HG02623 (cell line): ENCODE measurements around the gene AOPEP.

Experiments
- ATAC-seq: cut with Tn5 transposase; IDR thresholded peaks from one replicate; pipeline ENCODE4 v1.9.1; 2021; ENCODE audit warnings: moderate library complexity; ENCODE audit not compliant: unreplicated experiment

Gene AOPEP

DNA sequence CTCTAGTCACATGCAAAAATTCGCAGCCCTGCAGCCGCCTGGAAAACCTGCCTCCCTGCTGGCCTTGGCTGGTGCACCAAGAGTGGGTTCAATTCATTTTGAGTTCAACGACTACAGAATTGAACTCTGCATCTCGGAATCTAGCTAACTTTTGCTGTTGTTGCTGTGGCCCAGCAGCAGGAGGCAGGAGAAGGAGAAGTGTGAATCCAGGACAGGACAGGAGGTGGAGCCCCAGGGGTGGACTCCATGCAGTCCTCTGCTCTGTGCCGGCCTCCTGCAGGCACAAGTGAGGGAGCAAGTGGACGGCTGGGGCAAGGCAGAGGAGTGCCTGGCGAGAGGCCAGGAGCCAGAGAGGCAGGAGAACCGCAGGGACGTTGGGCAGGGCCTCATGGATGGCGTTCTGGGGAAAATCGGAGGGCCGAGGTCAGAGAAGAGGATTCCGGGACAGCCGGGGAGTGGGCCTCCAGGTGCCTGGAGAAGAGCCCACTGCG lies 376.8 kb downstream of the AOPEP start:
- no peak for ATAC-seq

DNA sequence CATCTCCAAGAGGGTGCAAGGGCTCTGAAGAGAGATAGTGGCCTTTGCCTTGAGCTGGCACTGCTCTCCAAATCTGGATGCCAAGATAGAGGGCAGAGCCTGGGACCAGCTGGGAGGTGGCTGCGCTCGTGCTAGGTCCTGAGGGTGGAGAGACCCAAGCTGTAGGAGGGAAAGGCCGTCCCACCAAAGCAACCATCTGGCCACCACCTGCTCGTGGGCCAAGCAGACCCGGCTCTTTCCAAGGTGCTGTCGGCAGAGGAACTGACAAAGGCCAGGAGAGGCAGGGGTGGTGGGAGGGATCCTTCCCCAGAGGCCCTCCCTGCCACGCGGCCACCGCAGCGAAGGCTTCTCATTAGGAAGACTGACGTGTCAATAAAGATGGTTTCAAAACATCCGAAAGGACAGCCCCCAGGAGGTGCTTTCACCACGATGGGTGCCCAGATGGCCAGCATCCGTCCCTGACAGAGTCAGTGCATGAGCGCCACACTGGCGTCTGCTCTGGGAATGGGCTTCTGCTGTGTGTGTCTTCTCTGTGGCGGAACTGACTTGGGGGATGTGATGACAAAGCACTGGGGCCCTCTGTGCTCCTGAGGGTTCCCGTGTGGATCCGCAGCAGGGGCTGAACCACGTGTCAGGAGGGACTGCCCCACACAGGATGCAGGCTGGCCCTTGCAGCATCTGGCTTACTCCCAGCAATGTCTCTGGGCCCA lies 377.5 kb downstream of the AOPEP start:
- ATAC-seq = no peak

DNA sequence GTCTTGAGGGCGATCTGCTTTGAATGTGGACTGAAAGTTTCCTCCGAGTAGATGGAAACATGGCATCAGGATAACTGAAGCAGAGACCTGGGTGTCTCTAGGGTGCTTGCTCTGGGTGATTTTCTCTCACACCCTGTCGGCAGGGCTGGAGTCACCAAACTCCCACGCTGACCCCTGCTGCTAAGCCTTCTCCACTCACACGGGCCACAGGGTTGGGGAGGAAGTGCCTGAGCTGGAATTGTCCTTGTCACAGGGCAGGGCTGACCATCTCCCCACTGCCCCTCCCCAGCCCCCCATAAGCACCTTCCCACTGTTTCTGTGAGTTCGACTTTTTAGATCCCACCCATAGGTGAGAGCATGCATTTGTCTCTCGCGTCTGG lies 378.1 kb downstream of the AOPEP start:
- ATAC-seq = no peak

DNA sequence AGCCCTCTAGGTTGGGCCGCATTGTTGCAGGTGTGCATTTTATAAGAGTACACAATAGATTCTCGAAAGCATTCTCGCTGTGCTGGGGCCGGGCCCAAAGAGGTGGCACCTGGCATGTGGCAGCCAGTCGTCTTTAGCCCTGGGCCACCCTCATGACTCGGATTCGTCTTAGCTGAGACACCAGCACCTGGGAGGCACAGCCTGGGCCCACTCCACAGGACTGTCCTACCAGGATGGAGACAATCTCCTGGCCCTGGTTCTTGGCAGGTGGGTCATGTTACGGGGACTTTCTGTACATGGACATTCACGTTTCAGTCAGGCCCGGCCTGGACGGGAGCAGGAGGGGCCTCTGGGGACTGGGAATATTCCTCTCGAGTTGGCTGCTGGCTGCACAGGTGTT lies 378.5 kb downstream of the AOPEP start:
- no peak for ATAC-seq

DNA sequence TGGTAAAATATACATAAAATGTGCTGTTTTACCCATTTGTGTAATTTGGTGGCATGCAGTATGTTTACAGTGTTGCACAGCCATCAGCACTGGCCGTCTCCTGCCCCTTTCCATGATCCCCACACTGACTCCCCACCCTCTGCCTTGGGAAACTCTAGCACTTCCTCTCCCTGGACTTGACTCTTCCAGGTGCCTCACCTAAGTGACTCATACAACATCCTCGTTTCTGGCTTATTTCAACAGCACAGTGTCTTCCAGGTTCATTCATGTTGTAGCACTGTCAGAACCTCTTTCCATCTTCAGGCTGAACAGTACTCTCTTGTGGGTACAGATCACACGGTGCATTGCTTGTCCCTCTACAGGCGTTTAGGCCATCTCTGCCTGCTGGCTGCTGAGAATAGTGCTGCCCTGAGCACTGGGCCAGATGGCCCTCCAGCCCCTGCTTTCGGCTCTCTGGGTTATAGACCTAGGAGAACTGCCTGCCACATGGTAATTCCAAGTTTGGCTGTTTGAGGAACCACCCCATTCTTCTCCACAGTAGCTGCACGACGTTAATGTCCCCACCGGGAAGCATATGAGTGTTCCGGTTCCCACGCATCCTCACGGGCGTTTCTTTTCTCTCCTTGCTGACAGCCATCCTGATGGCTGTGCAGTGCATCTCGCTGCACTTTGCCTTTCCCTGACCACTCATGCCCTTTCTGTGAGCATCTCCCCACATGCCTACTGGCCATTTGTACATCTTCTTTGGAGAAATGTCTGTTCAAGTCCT lies 379.2 kb downstream of the AOPEP start:
- no peak for ATAC-seq

DNA sequence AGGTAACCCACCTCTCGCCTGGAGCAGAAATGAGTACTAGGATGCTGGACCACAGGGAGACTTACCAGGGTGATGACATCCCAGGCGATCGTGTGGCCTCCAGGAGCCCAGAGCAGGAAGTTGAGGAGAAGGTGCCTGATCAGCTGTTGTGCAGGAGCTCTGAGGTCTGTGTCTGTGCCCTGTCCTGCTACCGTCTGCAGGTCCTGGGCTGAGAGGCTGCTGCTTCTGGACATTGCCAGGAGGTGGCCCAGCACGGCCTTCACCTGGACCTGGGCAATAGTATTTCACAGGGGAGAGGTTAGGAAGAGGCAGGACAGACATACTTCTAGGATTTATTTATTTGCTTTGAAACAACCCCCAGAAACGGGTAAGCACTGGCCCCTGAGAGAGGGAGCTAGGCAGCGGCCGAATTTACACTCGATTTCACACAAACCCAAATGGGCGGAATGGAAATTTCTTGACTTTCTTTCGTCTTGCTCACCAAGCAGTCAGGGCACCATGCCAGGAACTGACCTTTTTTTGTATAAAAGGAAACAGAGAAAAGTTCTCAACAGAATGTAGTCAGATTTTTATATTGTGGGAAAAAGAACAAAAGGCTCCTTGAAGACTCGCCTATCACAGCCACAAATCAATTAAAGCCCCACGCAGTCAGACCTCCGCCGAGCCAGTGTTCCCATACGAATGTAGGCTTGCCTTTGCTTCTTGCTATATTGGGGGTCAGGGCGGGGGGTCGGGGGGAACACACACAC lies 380.7 kb downstream of the AOPEP start:
- no peak for ATAC-seq

DNA sequence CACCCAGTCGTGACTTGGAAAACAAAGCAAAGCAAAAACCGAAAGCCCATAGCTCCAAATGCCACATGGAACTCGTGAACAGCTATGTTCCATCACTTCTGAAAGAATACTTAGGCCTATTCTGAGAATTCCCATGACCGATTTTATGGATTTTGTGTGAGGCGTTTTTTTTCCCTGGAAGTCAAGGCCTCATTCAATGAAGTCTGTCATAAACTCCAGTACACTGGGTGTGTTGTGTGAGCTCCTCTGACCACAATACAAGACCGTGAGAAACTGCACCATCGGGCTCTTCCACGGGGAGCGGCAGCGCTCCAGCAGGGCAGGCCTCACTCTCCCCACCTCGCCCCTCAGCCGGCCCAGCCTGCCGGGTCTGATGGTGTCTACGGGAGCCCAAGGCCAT lies 381.5 kb downstream of the AOPEP start:
- no peak for ATAC-seq

DNA sequence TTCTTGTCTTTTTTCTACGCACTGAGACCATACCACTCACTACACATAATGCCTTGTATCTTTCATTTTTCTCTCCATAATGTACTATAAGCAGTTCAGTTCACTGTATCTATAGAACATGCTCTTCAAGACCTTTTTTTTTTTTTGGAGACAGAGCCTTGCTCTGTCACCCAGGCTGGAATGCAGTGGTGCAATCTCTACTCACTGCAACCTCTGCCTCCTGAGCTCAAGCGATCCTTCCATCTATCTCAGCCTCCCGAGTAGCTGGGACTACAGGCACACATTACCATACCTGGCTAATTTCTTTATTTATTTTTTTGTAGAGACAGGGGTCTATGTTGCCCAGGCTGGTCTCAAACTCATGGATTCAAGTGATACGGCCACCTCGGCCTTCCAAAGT lies 382.3 kb downstream of the AOPEP start:
- no peak for ATAC-seq

DNA sequence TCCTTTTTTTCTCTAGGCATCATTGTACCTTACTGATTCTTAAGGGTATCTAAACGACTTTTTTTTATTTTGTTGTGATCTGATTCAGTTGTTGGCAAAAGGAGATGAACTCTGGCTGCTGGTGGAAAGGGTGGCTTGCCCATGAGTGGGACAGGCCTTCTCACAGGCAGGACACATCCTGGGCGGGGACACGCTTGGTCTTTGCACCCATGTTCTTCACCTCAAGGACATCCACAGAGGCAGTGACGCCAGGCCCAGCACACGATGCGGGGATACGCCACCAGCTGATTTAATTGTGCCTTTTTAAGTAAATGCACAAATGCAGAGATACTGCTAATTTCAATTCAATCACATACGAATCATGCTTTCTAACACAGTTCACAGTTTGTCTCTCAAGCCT lies 383.0 kb downstream of the AOPEP start:
- ATAC-seq = no peak

DNA sequence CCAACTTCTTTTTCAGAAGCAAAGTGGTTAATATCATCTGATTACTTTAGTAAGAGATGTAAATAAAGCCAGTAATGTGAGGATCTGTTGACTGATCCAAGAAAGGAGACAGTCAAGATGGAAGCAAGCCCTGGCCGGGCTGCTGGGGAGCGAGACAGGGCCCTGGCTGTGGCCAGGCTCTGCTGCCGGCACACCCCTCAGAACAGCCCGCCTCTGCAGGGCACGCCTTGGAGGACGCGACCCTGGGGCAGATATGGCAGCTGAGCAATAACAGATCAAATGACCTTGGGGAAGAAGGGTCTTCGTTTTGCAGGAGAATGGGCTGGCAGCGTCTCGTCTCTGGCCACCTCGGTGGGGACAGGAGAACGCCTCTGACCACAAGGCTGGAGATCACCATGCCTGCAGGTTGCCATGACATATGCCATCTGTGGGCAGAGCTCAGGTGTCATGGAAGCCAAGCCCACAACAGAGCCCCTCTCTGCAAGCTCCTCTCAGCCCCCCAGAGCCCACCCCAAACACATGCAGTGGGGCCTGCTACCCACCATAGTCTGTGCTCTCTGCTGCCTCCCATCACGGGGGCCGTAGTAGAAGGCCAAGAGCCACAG lies 384.5 kb downstream of the AOPEP start:
- ATAC-seq = no peak

DNA sequence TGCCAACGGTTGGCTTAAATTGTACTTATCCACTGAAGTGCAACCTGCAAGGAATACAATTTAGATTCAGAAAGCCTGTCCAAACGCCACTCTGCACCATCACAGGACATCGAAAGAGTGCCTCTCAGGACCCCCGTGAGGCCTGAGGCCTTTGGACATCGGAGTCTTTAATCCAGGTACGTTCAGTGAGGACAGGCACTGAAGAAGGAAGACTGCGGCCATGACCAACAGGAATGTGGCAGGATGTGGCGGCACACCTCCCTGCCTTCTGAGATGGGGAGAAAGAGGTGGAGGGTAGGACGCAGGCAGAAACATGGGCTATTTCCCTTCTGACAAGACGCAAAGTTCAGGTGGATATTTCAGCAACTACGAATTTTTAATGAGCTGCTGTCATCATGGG lies 385.2 kb downstream of the AOPEP start:
- no peak for ATAC-seq

DNA sequence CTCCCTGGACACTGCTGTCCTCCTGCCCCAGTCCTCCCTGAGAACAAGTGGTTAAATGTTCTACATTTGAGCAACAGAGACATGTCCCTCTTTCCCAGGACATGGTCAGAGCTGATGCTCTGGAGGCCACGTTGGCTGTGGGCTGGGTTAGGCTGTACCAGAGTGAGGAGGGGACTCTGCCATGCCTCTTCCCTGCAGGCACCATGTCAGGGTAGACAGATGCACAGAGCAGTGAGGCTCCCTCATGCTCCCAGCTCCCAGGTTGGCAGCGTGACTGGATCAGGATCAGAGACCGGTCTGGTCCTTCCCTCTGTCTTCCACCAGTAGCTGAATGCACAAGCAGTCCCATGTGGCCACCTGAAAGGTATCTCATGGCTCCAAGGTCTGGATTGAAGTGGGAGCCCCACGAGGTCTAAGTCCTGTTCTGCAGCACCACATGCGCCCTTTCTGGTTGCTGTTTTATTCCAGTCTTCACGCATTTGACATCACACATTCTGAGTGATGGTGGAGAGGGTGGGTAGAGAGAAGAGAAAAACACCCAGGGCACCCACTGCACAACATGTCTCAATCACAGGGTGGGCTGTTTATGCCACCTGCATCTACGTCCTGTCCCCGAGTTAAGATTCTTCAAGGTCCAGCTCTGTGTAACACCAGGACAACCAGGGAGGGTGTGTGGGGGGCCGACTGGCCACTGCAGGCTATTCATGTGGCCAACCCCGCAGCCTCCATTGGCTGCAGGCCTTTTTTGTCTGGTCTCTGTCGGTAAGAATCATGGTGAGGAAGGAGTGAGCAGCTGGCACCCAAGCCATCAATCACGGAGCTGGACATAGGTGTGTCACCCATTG lies 386.2 kb downstream of the AOPEP start:
- ATAC-seq = no peak

DNA sequence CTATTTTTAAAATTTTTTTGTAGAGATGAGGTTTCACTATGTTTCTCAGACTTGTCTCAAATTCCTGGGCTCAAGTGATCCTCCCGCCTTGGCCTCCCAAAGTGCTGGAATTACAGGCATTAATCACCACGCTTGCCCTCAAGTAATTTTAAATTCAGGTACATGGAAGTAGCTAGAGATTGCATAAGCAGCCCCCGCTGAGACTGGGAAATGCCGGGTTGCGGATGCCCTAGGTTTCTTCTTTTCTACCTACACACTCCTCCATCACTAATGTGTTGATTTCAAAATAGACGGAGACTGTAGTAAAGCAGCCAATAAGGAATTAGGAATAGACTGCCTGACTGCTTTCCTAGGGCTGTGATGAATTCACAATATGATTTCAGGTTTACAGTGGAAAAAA lies 388.6 kb downstream of the AOPEP start:
- no peak for ATAC-seq

DNA sequence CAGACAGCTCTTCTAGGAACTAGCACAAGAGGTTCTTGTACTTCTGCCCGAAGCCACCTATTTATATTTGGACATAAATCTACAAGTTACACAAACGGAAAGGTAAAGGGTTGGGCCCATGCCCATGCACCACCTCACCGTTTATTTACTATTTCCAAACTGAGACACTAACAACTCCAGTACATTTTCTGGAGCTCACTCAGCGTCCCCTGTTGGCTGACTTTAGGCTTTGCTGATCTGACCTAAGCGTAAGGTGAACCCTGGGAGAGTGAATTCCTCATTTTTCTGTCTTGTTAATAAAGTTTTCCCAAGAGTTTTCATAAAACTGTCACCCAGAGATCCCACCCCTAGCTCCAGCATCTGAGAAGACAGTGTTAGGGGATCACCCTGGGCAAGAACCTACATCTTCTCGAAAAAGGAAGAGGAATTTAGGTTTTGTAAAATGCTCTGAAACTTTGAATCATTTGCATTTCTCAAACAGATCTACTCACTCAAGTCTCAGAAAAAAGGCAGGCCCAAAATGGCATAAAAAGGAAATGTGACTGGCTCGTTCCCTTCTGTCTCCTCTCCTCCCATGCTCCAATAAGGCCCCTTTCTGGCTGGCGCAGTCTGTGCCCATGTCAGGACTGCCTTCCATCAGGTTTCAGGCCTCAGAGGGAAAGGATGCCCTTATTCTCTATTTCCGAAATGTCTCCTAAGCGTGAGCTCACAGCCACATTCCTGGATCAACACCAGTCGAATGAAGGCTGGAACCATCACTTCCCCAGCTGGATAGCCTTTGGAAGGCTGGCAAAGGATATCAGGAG lies 389.7 kb downstream of the AOPEP start:
- ATAC-seq = no peak

DNA sequence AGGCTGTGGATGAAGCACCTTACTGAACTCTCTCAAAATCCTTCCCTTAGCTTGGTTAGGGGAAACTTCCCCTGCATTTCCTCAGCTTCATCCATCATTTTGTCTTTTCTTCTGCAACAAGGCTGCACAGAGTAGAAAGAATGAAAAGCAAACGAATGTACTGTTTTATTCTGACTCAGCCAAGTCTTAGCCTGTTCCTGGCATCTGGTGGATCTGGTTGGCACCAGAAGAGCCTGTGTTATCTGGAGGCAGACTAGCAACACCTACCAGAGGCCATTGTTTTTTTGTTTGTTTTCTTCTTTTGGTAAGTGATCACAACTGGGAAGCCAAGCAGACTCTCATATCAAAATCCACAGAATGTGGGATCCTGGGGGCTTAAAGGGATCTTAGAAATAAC lies 390.3 kb downstream of the AOPEP start:
- ATAC-seq = no peak

DNA sequence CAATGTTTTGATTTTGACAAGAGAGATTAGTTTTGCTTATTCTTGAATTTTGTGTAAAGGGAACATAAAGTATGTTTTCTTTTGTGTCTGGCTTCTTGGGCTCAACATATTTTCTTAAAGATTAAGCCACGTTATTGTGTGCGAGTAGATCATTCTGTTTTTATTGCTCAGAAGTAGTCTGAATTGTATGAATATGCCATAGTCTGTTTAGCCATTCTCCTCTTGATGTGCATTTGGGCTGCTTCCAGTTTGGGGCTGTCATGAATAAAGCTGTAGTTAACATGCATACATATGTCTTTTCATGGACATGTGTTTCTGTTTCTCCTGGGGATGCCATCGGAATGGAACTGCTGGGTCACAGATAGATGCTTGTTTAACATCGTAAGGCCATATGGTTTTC lies 392.1 kb downstream of the AOPEP start:
- ATAC-seq = no peak

DNA sequence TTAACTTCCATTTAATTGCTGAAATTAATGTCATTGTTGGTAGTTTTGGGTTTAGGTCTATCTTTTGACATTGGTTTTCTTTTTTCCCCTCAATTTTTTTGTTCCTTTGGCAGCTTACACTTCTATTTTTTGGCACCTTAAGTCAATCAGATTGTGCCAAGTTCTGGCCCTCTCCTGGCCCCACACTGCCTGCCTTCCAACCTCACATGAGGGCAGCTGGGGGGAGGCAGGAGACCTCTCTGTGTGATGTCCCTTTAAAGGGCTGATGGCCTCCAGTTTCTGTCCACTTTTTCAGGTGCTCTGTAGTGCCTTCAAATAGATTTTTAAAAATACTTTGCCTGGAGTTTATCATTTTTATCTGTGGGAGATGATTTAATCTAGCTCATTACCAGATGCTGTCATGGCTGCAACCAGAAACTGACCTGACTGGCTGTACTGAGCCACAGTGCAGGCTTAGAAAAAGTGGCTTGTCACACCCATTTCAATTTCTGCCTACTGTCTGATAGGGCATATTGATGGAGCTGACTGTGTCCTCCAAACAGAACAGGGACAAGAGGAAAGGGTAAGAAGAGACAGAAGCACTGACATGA lies 394.4 kb downstream of the AOPEP start:
- no peak for ATAC-seq

DNA sequence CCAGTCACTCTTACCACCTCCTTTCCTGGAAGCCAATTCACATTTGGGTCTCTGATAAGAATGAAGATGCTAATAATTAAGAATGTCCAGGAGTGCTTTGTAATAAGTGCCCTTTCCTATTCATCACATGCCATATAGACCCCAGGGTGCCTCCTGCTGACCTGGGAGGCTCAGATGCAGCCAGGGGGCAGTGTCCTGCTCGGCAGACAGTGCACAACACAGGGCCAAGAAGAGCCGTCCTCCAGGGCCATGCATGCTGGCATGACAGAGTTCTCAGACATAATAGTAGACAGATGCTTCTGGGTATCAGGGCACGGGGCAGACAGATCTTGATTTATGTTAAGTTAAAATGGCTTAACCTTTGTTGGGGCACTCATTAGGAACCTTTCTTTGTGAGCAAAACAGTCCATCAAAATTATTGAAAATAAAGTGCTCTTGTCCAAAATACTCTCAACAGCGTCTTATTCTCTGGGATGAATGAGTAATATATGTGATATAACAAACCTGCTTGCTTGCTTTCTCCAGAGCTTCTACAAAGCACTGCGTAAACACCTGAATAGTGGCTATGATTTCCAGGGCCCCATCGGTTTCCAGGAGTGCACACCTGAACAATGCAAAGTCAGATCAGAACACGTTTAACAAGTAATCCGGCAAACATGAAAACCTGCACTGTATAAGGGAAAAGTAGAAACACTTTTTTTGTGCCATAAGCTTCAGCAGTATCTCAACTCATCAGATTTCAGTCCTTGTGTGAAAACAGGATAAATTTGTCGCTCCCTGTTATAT lies 398.3 kb downstream of the AOPEP start:
- ATAC-seq = no peak

DNA sequence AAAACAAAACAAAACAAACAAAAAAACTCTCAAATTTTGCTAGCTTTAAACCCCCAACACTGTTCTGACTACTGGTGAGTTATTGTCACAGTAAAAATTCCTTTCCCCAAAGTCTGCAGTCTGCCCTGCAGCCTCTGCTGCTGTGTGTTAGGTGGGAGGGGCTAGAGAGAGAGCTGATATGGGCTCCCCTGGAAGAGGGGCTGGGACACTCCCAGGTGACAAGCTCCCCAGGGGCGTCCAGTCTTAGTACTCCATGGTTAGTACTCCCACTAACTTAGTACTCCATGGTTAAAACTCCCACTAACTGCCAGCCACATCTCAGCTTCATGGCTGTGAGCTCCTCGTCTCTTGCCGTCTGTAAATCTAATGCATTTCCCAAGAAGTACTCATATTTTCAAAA lies 399.2 kb downstream of the AOPEP start:
- no peak for ATAC-seq
